ENCODE results near the gene CCT4.
A peak's percentile ranks its signal among the peaks of the same experiment; 100 is the strongest.
"Not testable (repeated sequence)": the region's sequence is repeated elsewhere in the genome, so short reads cannot be mapped to it uniquely, and the experiment has no call there.

The CCT4 gene, protein sequence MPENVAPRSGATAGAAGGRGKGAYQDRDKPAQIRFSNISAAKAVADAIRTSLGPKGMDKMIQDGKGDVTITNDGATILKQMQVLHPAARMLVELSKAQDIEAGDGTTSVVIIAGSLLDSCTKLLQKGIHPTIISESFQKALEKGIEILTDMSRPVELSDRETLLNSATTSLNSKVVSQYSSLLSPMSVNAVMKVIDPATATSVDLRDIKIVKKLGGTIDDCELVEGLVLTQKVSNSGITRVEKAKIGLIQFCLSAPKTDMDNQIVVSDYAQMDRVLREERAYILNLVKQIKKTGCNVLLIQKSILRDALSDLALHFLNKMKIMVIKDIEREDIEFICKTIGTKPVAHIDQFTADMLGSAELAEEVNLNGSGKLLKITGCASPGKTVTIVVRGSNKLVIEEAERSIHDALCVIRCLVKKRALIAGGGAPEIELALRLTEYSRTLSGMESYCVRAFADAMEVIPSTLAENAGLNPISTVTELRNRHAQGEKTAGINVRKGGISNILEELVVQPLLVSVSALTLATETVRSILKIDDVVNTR

DNA sequence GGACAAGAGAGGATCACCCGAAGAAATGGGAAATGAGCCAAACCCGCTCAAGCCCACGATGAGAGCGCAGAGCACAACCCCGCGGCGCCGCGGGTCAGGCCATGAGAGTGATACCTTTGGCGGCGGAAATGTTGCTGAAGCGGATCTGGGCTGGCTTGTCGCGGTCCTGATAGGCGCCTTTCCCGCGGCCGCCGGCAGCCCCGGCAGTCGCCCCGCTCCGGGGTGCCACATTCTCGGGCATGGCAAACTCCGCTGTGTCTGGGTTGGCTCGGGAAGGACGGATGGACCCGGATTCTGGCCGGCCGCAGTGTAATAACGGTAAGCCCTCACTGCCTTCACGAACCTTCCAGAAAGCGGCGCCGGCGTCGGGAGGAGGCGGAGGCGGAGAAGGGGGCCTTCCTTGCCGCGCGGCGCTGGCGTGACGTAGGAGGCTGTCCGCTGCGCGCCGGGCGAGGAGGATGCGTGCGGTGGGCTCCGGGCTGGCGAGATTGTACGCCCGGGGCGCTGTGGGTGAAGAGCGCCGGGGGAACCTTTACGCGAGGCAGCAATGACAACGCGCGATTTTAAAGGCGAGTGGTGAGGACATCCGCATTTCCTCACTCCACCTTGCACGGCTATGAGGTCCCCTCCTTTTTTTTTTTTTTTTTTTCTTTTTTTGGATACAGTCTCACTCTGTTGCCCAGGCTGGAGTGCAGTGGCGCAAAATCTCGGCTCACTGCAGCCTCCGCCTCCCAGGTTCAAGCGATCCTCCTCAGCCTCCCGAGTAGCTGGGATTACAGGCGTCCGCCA lies at the start of gene CCT4:
TSS of gene CCT4 (minus strand) at position 390 of the 789 bp plus-strand sequence. CDS start at position 241, 149 bp downstream.
- in situ Hi-C loops (cut with MboI; ENCODE audit: low pct_unique_long_range_greater_than_20kb, low sequenced_read_pairs) = no loop called here
- DNase-seq = peak; percentile 98

DNA sequence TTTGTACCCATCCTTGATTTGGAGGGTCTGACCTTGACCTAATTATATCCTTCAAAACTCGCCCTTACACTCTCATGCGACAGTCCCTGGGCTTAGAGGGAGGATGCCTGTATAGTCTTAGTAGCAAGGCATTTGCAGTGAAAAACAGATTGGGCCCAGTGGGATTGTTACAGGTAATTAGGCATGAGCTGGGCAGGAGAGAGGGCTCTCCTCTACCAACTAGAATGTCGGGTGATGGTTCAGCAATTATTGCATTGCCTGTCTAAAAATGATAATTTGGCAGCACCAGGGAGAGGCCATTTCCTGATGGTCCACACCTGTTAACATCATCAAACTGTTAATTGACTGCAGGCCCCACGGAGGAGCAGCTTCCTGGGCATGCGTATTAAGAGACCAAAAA lies 49.4 kb upstream of the CCT4 start:
- DNase-seq = no peak
- in situ Hi-C loops (cut with MboI; ENCODE audit: low pct_unique_long_range_greater_than_20kb, low sequenced_read_pairs) = no loop called here

DNA sequence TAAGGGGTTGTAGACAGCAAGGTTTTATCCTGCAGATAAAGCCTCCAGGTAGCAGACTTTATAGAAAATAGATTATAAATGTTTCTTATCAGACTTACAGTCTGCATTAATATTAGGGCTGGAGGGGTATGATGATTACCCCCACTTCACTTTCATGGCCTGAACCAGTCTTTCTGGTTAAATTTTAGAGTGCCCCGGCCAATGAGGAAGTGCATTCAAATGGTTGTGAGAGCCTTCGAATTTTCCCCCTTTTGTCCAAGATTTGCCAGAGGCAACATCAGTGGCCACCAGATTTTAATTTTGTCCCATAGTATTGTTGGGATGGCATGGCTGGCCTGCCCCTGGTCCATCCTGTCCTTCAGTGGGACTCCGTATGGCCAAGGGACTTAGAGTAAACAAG lies 48.6 kb upstream of the CCT4 start:
- DNase-seq = no peak
- in situ Hi-C loops (cut with MboI; ENCODE audit: low pct_unique_long_range_greater_than_20kb, low sequenced_read_pairs) = no loop called here

DNA sequence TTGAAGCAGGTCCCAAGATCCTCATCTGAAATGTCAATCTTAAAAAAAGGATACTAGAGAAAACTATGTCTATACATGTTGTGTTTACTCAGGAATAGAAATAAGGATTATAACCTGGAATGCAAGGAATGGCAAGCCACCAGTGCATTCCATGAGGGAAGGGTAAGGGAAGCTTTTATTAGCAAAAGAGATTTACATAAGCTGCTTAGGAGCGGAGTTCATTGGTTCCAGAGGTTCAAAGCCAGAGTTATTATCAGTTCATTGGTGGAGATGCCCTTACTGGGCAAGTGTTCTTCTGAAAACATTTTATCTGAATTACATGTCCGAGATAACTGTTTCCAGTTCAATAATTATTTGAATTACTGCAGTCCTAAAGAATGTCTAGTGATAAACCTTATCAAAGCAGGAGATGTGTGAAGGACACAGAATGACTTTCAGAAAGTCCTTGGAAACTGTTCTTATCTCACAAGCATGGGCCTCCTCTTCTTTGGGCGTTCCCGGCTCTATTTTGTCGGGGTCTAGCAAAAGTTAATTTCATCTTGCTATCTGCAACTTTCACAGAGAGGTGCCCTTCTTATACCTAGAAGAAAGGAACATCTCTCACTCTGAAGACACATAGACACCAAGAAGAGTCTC lies 40.5 kb upstream of the CCT4 start:
- in situ Hi-C loops (cut with MboI; ENCODE audit: low pct_unique_long_range_greater_than_20kb, low sequenced_read_pairs) = no loop called here
- DNase-seq = no peak

DNA sequence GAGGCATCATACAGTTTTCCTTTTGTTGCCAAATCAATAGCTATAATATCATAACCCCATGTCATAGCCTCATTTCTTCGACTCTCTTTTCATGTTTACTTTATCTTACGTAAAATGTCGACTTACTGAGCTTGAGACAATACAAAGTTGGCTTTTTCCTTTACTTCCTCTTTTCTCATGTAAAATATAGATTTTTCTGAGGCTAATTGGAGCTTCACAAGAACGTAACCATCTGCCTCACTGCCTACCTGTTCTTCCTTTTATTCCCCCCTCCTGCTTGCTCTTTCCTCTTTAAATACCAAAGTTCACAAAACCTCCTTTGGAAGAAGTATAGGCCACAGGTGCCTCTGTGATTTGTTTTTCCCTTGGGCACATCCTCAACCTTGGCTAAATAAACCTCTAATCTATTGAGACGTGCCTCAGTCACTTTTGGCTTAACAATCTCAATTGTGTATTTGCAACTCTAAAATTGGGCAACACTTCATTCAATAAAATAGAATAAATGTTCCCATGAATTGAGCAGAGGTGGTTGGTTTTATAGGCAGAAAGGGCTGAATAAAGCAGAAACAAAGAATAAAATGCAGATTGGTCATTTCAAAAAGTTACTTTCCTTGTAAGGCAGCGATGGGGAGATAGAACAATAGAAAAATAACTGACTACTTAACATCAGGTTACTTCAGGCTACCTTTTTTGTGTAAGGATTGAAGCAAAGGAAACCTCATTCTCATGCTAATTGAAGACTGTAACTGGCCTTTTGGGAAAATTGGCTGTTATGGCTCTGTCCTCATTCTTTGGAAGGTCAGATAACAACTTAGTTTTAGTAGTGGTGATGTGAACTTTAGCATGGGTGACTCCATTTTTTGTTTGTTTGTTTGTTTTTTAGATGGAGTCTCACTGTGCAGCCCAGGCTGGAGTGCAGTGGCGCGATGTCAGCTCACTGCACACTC lies 38.3 kb upstream of the CCT4 start:
- in situ Hi-C loops (cut with MboI; ENCODE audit: low pct_unique_long_range_greater_than_20kb, low sequenced_read_pairs) = no loop called here
- peak; percentile 72 for DNase-seq

DNA sequence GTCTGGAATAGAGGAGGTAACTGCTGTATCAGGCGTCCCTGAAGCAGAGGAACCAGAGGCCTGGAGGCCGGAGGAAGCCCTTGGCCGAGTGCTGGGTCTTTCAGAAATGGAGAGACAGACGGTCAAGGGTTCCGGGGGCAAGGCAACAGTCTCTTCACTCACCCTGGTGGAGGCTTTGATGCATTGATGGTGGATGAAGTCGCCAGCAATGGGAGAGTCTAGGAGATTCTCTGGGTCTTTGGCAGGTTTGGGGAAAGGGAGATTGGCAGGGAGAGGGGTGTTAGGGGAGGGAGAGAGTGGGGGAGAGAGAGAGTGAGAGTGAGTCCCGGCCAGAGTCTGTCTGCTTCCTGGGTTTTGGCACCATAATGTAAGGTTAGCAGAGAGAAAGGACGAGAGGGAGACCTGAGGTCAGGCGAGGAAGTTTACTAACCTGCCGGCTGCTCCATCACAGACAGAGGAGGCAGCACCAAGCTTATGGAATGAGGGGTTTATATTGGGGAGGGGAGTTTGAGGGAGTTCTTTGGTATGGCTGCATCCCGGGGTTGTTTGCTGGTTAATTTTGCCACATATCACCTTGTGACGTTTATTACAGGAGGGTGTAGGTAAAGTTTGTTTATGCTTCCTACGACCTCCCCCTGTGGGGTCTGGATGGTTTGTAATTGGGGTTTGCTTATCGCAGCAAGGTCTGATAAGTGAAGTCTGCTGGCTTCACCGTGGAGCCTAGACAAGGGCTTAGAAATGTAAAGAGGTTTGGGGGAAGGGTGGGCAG lies 36.6 kb upstream of the CCT4 start:
- DNase-seq = no peak
- in situ Hi-C loops (cut with MboI; ENCODE audit: low pct_unique_long_range_greater_than_20kb, low sequenced_read_pairs) = no loop called here

DNA sequence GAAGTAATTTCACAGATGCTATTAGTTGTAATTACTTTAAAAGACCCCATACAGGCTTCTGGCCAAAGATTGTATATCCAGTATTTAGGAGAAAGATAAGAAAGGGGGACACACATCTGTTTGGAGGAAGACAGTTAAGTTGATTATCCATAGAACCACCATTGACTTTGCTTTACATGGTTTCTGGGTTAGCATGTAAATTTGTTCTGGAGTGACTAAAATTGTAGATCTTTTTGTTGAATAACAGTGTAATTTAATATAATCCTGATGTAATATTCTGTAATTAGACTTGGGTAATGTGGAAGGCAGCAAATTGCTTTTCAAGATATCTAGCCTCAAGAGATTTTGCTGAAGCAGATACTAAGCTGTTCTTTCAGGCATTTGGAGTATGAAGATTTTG lies 34.3 kb upstream of the CCT4 start:
- in situ Hi-C loops (cut with MboI; ENCODE audit: low pct_unique_long_range_greater_than_20kb, low sequenced_read_pairs) = no loop called here
- no peak for DNase-seq

DNA sequence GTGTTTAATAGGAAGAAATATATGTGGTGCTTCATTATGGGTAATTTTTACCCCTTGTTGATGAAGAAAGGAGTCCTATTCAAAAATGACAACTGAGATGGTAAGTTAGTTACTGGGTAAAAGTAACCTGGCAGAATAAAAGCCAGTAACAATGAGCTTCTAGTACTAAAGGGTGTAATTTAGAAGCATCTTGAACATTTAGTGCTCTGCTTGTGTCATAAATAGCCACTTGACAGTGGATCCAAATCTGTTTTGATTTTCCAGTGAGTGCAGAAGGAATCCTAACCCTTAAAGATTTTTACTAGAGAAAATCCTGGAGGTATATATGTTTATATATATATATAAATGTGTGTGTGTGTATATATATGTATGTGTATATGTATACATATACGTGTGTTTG lies 32.1 kb upstream of the CCT4 start:
- in situ Hi-C loops (cut with MboI; ENCODE audit: low pct_unique_long_range_greater_than_20kb, low sequenced_read_pairs) = no loop called here
- no peak for DNase-seq

DNA sequence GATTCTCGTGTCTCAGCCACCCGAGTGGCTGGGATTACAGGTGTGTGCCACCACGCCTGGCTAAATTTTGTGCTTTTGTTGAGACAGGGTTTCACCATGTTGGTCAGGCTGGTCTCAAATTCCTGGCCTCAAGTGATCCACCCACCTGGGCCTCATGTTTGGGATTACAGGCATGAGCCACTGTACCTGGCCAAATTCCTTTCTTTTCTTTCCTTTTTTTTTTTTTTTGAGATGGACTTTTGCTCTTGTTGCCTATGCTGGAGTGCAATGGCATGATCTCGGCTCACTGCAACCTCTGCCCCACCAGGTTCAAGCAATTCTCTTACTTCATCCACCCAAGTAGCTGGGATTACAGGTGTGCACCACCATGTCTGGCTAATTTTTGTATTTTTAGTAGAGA lies 26.3 kb upstream of the CCT4 start:
- in situ Hi-C loops (cut with MboI; ENCODE audit: low pct_unique_long_range_greater_than_20kb, low sequenced_read_pairs); DNase-seq: not testable (repeated sequence)

DNA sequence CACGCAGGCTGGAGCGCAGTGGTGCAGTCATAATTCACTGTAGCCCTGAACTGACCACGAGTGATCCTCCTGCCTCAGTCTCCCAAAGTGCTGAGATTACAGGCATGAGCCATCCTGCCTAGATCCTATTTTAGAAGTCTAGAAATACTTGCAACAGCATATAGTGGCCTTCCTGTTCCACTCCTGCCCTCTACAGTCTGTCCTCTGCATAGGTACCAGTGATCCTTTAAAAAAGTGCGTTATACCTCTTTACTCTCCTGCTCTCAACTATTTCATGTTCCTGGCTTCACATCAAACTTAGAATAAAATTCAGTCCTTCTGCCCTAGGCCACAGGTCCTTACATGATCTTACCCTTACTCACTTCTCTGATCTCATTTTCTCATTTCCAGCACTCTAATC lies 23.1 kb upstream of the CCT4 start:
- in situ Hi-C loops (cut with MboI; ENCODE audit: low pct_unique_long_range_greater_than_20kb, low sequenced_read_pairs) = no loop called here
- DNase-seq = peak; percentile 45

DNA sequence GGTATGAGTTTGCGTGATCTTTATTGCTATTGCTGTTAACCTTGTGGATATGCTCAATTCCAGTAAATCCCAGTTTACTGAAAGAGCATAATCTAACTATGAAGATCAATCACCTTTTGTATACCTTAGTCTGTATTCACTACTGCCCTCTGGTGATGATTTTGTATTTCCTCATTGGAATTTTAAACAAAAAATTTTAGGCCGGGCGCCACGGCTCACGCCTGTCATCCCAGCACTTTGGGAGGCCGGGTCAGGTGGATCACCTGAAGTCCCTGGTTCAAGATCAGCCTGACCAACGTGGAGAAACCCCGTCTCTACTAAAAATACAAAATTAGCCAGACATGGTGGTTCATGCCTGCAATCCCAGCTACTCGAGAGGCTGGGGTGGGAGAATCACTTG lies 22.1 kb upstream of the CCT4 start:
- in situ Hi-C loops (cut with MboI; ENCODE audit: low pct_unique_long_range_greater_than_20kb, low sequenced_read_pairs) = no loop called here
- DNase-seq = peak; percentile 35

DNA sequence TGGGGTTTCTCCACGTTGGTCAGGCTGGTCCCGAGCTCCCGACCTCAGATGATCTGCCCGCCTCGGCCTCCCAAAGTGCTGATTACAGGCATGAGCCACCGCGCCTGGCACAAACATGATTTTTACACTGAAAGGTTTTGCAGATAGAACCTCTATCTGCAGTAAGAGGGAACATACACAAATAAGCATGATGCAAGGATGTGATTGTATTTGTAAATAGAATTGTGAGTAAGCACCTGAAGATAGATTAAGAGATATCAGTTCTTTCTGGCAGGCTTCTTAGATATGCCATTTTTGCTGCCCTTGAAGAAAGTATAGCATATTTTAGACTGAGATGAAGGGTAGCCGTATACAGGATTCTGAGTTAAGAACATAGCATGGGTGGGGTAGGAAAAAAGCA lies 20.7 kb upstream of the CCT4 start:
- in situ Hi-C loops (cut with MboI; ENCODE audit: low pct_unique_long_range_greater_than_20kb, low sequenced_read_pairs) = no loop called here
- no peak for DNase-seq

DNA sequence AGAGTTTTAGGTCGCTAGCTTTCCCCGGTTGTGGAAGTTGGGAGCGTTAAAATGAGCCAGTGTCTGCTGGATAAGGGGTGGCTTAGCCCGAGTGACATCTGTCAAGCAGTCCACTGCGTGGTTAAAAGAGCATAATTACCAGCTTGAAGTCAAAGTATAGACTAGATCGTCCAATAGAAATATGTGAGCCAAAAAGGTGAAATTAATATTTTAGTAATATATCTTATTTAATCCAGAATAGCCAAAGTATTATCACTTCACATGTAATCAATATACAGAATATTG lies 17.7 kb upstream of the CCT4 start:
- in situ Hi-C loops (cut with MboI; ENCODE audit: low pct_unique_long_range_greater_than_20kb, low sequenced_read_pairs) = no loop called here
- no peak for DNase-seq

DNA sequence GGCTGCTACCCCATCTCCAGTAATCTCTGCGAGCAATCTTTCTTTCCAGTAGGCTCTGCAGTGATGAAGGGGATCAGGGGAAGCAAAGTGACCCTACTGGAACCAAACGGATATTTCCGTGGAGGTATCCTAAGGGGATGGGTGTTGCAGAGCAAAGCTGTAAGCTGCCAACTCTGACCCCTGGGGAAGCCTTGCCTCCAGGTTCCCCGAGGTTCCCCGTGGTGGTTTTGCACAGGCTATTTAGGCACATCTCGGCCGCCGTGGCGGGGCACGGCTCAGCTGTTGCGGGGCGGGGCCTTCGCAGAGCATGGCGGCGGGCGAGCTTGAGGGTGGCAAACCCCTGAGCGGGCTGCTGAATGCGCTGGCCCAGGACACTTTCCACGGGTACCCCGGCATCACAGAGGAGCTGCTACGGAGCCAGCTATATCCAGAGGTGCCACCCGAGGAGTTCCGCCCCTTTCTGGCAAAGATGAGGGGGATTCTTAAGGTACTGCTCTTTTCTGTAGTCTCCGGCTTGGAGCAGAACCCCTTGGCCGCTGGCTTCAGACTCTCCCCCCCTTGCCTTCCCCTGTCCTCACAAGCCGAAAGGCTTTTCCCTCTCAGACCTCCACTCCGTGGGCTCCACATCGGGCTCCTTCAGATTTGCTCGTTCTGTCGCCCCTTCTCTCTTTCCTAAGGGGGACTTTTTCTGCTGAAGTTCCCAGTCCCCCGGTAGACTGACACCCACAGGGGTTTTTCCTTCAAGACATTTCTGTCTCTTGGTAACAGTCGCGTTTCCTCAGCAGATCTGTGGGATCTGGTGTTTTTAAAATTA lies 17.1 kb upstream of the CCT4 start, which contains the start of gene COMMD1:
TSS of gene COMMD1 (plus strand) at position 303 of the 814 bp plus-strand sequence. CDS start at position 308, 5 bp downstream.
- DNase-seq = peak; percentile 80
- in situ Hi-C loops (cut with MboI; ENCODE audit: low pct_unique_long_range_greater_than_20kb, low sequenced_read_pairs) = no loop called here

DNA sequence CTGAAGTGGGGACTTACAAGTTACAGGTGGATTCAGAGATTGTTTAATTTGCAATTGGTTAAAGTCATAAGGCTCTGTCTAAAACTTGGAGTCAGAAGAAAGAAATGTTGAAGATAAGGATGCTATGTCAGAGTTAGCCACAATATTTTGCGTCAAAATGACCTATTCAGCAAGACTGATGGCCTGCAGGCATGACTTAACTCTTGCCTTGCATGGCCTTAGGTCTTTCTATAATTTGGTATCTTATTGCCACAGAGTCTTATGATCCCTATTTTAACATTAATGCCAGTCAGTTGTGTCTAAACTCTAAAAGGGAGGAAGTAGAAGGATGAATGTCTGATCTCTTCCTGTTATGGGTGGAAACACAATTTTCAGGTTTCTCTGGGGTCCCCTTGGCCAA lies 11.8 kb upstream of the CCT4 start:
- no peak for DNase-seq
- in situ Hi-C loops (cut with MboI; ENCODE audit: low pct_unique_long_range_greater_than_20kb, low sequenced_read_pairs) = no loop called here

DNA sequence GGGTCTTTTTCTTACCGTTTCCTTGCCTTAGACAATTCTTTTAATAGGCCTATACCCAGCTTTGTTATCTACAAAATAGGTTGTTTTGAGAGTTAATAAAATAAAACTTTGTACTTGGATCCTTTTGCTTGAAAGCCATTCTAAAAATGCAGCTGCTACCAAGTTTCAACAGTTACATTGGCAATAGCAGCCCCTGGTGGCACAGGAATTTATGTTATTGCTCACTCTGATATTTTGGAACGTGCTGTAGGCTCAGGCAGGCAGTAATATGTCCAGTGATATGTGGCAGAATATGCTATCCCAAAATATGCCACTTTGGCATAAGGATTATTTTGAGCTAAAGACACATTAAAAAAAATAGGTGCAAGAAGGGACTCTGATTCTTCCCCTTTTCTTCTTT lies 10.4 kb upstream of the CCT4 start:
- peak; percentile 46 for DNase-seq
- in situ Hi-C loops (cut with MboI; ENCODE audit: low pct_unique_long_range_greater_than_20kb, low sequenced_read_pairs) = no loop called here

DNA sequence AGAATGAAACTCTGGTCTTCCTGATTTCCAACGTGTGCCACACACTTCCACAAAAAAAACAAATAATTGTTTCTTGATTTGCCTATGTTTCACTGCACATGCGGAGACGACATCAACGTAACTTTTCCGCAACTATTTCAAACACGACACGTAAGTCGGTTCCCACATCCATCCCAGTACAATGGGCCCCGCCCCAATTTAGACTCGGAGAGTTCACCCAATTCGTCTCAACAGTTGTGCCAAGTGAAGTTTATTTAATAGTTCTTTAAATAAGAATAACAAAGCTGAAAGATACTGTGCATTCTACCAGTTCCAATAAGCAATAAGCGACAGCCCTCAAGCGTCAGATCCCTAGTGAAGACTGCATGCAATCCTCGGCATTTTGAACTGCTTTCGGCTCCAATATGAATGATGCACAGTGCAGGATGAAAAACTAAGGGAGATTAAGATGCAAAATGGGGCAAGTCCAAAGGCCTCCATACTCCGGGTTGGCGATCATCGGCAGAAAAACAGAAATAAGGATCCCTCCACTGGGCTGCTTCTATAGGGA lies 664 bp downstream of the CCT4 start:
- no peak for DNase-seq
- in situ Hi-C loops (cut with MboI; ENCODE audit: low pct_unique_long_range_greater_than_20kb, low sequenced_read_pairs) = no loop called here

All from KBM-7 (cell line).